HG03432 (cell line): ENCODE data around the gene PKP2.
"Not testable (repeated sequence)": the region's sequence is repeated elsewhere in the genome, so short reads cannot be mapped to it uniquely, and the experiment has no call there.

ENCODE experiments used
- ATAC-seq: cut with Tn5 transposase; IDR thresholded peaks from one replicate; pipeline ENCODE4 v1.9.1; 2021; ENCODE audit warnings: mild to moderate bottlenecking, moderate library complexity; ENCODE audit not compliant: unreplicated experiment

Gene PKP2

GRCh38 chr12:32864731-32865130 lies 31.8 kb downstream of the PKP2 start:
- no peak for ATAC-seq

GRCh38 chr12:32863128-32863527 lies 33.4 kb downstream of the PKP2 start:
- no peak for ATAC-seq

GRCh38 chr12:32861658-32862057 lies 34.9 kb downstream of the PKP2 start:
- ATAC-seq: not testable (repeated sequence)

GRCh38 chr12:32860192-32860591 lies 36.4 kb downstream of the PKP2 start:
- ATAC-seq: no peak

- no peak for ATAC-seq
Measured at GRCh38 chr12:32859389-32859788, 37.2 kb downstream of the PKP2 start.

GRCh38 chr12:32854716-32855115 lies 41.9 kb downstream of the PKP2 start:
- no peak for ATAC-seq

GRCh38 chr12:32854097-32854496 lies 42.5 kb downstream of the PKP2 start:
- no peak for ATAC-seq

- no peak for ATAC-seq
Measured at GRCh38 chr12:32847287-32847686, 49.3 kb downstream of the PKP2 start.

GRCh38 chr12:32846053-32846452 lies 50.5 kb downstream of the PKP2 start:
- no peak for ATAC-seq

- ATAC-seq: no peak
Measured at GRCh38 chr12:32843528-32844095, 53.0 kb downstream of the PKP2 start.

GRCh38 chr12:32841061-32841460 lies 55.5 kb downstream of the PKP2 start:
- ATAC-seq: no peak

- ATAC-seq: no peak
Measured at GRCh38 chr12:32839828-32840227, 56.7 kb downstream of the PKP2 start.

GRCh38 chr12:32837974-32838373 lies 58.6 kb downstream of the PKP2 start:
- no peak for ATAC-seq

- no peak for ATAC-seq
Measured at GRCh38 chr12:32836710-32837109, 59.9 kb downstream of the PKP2 start.

GRCh38 chr12:32834122-32834521 lies 62.5 kb downstream of the PKP2 start:
- no peak for ATAC-seq

GRCh38 chr12:32828552-32828951 lies 68.0 kb downstream of the PKP2 start:
- no peak for ATAC-seq

- no peak for ATAC-seq
Measured at GRCh38 chr12:32828120-32828519, 68.5 kb downstream of the PKP2 start.

- ATAC-seq: no peak
Measured at GRCh38 chr12:32826807-32827412, 69.7 kb downstream of the PKP2 start.

- ATAC-seq: no peak
Measured at GRCh38 chr12:32824596-32824995, 72.0 kb downstream of the PKP2 start.

GRCh38 chr12:32822344-32822743 lies 74.2 kb downstream of the PKP2 start:
- no peak for ATAC-seq

GRCh38 chr12:32821710-32822109 lies 74.9 kb downstream of the PKP2 start:
- ATAC-seq: no peak

GRCh38 chr12:32821293-32821692 lies 75.3 kb downstream of the PKP2 start:
- ATAC-seq: no peak

- no peak for ATAC-seq
Measured at GRCh38 chr12:32820376-32820931, 76.1 kb downstream of the PKP2 start.
